NCI-H1930 (cell line): Measurements from ENCODE around the gene CTSA.
"Not testable (repeated sequence)": the region's sequence is repeated elsewhere in the genome, so short reads cannot be mapped to it uniquely, and the experiment has no call there.

Source experiments
- DNase-seq, 2 experiments: peaks; one replicate each; lab custom pipeline; 2025; lab: John Stamatoyannopoulos, UW

Gene CTSA

DNA sequence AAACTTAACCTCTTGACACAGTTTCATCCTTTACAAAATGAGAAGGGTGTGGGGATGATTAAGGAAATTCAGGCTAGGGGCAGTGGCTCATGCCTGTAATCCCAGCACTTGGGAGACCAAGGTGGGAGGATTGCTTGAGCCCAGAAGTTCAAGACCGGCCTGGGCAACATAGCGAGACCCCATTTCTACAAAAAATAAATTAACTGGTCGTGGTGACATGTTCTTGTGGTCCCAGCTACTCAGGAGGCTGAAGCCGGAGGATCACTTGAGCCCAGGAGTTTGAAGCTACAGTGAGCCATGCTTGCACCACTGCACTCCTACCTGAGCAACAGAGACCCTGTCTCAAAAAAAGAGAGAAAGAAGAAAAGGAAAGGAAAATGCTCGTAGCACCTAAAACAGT is 24.7 kb upstream of the CTSA start:
- DNase-seq, result no peak

DNA sequence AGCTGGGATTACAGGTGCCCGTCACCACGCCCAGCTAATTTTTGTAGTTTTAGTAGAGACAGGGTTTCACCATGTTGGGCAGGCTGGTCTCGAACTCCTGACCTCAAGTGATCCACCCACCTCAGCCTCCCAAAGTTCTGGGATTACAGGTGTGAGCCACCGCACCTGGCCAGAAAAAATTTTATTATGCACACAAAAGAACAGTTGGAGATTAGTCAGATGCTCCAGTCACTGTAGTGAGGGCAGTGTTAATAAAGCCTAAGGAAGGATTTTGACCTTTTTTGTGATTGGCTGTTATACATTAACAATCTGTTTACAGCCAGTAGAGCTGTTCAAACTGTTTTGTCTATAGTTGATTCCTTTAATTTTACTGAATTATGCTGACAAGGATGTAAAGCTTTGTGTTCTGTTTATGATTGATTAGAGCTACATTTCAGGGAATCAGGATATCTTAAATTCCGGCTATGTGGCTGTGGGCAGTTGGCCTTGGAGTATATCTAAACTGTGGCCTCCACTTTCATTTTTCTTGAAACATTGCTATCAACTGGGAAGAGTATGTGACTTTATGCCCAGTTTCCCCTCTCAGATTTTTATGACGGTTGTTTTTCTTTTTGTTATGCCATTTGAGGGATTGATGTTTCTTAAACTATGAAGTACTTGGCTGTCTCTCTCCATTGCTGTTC is 23.9 kb upstream of the CTSA start:
- DNase-seq, result no peak

DNA sequence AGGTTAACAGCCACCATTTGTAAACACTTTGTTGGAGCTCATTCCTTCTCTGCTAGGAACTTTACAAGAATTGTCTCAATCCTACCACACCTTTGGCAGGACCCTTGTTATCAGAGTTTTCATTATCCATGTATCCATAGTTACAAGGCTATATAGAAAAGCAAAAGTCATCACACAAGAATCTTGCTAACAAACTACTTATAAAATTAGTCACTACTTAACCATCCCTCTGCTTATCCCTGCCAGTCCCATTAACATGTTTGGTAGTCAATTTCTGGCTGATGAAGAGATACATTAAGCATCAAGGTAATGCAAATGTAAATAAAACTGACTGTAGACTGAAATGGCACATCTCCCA is 23.3 kb upstream of the CTSA start:
- no peak for DNase-seq

DNA sequence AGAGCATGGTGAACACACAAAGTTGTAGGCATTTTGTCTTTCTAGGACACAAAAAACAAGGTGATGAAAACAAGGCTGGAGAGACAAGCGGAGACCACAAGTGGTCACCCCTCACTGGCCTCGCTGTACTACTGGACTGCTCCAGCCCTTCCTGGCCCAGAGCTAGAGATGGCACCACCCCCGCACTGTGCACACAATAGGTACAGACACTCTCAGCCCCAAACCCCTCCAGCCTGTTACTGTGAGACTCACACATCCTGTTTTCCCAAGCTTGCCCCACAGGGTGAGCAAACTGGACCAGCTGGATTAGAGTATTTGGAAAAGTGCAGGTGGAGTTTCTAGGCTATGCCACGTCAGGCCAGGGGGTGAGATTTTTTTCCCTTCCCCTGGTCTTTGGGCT is 18.5 kb upstream of the CTSA start:
- no peak for DNase-seq

DNA sequence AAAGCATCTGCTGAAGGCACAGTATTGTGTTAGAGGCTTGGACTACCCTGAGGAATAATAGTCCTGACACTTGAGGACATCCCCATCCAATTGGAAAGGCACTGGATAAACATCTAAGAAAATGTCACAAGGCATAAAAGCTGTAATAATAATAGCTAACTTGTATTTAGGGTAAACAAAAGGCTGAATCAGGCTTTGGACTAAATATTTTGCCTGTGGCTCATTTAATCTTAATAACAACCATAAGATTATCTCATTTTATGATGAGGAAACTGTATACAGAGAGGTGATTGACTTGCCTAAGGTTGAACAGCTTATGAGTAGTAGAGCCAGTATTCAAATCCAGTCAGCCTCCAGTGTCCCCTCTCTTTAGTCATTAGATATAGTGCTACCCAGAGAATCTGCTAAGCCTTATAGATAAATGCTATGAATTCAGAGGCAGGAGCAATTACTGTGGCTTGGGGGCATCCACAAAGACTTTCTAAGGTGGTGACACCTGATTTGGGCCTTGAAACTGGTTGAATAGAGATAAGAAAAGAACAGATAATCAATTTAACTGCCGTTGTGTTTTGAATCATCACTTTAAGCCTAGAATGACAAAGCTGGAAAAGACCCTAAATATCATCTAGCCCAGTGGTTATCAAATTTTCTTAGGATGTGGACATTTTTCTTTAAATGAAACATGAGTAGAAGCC is 17.6 kb upstream of the CTSA start:
- DNase-seq, result no peak

DNA sequence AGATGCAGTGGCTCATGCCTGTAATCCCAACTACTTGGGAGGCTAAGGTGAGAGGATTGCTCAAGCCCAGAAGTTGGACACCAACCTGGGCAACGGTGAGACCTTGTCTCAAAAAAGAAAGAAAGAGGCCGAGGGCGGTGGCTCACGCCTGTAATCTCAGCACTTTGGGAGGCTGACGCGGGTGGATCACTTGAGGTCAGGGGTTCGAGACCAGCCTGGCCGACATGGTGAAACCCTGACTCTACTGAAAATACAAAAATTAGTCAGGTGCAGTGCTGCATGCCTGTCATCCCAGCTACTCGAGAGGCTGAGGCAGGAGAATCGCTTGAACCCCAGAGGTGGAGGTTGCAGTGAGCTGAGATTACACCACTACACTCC is 17.0 kb upstream of the CTSA start:
- DNase-seq, result not testable (repeated sequence)

DNA sequence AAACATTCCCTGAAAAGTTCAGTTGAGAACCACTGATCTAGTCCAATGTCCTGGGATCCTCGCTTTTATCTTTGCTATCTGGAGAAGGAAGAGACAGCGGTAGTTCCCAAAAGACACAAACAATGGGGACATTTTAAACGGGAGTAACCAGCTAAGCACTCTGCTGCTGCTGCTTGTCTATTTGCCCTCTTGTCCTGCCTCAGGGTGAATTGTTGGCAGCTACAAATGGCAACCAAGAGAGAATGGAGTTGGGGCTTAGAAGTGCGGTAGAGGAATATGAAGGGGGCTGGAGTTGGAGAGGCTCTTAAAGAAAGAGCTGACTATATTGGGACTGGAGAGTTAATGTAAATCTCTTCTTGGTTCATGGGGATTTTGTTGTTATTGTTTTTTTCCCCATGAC is 16.6 kb upstream of the CTSA start:
- no peak for DNase-seq

DNA sequence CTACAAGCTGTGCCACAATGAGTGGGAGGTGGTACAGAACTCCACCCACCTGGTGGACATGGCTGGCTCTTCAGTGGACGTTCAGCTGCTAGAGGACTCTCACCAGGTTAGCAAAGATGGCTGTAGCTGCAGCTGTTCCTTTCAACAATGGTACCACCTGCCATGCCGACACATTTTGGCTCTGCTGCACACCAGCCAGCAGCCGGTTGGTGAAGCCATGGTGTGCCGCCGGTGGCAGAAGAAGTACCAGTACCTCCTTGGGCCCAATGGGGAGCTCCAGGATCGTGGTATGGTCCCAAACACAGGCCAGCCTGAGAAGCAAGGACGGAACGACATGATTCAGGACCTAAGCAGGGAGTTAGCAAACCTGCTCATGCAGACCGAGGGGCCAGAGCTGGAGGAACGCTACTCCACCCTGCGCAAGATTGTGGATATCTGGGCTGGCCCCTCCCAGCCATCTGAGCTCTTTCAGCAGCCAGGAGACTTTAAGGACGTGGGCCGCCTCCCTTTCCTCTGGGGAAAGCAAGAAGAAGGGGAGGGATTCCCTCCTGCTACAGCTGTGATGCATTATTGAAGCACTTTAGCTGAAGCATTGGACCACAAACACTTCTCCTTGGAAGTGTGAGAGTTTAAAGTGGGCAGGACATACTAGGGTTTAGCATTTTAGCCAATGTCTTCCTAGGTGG is 12.9 kb upstream of the CTSA start:
- no peak for DNase-seq

DNA sequence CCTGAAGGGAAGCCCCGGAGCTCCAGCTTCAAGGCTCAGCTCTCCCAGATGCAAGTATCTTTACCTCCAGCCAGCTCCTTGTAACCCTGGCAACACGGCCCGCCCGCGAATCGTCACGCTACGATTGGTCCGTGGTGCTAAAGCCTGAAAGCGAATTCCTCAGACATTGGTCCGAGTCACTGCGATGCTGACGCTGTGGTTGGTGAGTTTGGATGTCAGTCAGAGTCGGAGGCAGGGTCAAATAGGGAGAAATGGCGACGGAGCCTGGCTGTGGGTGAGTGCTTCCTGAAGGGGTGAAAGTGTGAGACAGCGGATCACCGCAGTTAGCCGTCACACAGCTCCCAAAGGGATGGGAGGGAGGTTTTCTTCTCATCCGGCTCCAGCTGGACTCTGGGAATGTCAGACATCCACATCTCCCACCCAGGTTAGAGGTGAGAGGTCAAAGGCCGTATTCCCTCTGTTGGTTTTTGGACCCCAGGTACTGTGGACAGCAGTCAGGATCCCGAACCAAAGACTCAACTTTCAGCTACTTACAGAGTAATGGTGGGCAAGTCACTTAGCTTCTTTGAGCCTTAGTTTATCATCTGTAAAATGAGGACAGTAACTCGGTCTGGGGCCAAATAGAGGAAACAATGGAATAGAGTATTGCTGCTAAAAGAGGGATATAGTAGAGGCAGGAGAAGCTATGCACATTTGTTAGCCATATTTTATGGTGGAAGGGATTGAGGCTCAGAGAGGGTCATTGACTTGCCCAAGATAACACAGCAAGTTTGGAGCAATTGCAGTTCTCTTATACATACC is 9.9 kb upstream of the CTSA start, which contains the start of gene ZSWIM1:
Gene ZSWIM1 (plus strand): TSS at position 240 of the 801 bp plus-strand sequence. CDS start 1,366 bp downstream, outside the sequence.
- DNase-seq, result peak; percentile 99

DNA sequence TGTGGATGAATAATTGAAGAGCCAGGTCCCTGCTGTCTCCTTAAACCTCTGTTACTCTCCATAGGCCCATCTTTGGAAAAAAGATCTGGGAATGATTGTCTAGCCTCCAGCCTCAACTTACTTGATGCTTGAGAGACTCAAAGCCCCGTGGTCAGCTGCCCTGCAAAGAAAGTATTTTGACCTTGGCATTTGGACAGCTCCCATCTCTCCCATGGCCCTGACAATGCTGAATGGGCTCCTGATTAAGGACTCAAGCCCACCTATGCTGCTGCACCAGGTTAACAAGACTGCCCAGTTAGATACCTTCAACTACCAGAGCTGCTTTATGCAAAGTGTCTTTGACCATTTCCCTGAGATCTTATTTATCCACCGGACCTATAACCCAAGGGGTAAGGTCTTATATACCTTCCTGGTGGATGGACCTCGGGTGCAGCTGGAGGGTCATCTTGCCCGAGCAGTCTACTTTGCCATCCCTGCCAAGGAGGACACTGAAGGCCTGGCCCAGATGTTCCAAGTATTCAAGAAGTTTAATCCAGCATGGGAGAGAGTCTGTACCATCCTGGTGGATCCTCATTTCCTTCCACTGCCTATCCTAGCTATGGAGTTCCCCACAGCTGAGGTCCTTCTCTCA is 8.6 kb upstream of the CTSA start:
- DNase-seq, result no peak

DNA sequence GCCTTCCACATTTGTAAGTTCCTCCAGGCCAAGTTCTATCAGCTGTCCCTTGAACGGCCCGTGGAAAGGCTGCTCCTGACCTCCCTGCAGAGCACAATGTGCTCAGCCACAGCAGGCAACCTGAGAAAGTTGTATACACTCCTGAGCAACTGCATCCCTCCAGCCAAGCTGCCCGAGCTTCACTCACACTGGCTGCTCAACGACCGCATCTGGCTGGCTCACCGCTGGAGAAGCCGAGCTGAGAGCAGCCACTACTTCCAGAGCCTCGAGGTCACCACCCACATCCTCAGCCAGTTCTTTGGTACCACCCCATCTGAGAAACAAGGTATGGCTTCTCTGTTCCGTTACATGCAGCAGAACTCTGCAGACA is 8.1 kb upstream of the CTSA start:
- DNase-seq, result no peak

DNA sequence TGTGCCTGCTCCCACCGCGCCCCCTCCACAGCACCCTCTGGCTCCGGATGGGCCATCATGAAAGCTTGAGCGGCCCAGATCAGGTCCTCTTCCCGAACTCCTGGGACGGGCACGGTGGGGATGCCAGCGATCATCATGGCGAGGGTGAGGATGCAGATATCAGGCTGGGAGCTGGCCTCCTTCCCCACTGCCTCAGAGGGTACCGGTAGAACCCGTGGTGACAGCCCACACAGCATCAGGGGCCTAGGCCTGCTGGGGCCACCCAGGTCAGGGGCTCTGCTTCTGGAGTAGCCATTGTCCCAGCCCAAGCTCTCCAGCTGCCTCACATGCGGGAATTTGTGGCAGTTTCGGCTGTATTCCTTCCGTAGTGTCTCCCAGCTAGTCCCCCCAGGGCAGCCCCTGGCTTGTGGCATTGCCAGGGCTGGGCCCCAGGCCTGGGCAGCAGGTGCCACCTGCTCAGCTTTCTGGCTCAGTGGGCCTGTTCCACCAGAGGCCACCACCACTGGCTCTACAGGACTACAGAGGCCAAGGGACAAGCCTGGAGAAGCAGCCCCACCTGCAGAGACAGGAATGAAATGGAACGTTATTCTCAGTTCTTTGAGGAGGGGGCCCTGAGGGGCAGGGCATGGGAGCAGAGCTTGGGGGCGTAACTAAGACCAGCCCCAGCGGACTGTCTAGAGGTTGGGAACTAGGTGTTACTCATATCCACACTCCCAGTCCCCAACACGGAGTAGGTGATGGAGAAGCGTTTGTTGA is 4.4 kb upstream of the CTSA start:
- no peak for DNase-seq

DNA sequence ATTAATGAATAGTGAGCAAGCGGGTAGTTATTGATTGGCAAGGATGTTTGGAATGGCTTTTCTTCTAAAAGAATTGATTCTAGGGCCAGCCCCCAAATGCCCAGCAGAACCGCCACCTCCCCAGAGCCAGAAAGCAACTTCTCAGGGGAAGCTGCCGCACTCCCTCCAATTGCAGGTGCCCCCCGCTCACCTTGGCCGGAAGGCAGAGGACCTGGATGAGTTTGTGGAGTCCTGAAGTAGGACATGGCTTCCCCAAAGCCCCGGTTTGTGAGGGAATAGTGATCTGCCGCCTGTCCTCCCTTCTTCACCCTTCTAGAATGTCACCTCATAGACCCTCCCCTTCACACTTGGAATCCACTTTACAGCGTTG is 3.8 kb upstream of the CTSA start, which contains the start of gene SPATA25:
Gene SPATA25 (minus strand): TSS at position 277 of the 370 bp plus-strand sequence. CDS start 32 bp downstream, at position 245.
- DNase-seq, result no peak

DNA sequence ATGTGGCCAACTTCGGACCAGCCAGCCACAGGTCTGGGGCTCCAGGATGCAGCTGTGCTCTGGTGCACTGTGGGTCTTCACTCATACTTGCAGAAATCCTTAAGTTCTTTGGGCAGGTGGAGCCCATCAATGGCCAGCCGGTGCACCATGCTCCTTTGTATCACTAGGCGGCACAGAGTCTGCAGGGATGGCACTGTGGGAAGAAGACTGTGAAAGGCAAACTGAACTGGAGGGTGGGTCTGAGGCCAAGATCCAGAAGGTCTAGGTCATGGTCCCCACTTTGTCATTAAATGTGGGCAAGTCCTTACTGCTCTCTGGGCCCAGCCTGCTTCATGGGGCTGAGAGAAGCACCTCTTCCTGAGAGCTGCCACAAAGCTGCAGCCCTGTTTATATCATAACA is 2.5 kb upstream of the CTSA start:
- DNase-seq, result no peak

DNA sequence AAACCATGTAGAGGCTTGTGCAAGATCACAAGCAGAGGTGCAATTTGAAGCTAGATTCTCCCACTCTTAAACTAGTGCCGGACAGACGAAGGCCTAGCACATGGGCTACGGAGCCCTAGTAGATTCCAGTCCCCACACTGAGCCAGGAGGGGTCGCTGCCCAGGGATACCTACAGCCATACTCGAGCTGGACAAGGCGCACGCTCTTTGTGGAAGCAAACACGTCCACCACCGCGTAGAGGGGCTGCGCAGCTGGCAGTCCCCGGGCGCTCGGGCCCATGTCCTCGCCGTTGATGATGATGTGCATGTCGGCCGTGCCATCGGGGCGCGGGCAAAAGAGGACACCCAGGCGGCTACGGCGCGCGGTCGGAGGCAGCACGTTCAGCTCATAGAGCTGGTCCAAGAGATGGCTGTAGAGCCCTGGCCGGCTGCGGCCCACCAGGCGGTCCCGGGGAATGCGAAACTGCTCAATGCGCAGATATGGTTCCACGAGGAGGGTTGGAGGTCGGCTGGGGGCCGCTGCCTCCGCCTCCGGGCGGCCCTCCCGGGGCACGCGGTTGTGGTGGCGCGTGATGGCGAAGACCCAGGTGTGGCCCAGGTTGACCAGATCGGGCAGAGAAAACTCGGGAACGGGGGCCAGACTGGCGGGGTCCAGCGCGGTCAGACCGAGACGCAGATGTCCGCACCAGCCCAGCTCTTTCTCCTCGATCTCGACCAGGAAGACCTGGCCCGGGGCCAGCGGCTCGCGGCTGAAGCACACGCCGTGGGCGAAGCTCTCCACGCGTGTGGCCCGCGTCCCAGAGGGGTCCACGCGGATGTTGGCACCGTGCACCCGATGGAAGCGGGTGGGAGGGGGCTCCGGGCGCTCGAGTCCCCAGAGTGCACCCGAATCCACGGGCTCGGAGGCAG is 804 bp upstream of the CTSA start:
- peak; percentile 79 to 83 for DNase-seq

DNA sequence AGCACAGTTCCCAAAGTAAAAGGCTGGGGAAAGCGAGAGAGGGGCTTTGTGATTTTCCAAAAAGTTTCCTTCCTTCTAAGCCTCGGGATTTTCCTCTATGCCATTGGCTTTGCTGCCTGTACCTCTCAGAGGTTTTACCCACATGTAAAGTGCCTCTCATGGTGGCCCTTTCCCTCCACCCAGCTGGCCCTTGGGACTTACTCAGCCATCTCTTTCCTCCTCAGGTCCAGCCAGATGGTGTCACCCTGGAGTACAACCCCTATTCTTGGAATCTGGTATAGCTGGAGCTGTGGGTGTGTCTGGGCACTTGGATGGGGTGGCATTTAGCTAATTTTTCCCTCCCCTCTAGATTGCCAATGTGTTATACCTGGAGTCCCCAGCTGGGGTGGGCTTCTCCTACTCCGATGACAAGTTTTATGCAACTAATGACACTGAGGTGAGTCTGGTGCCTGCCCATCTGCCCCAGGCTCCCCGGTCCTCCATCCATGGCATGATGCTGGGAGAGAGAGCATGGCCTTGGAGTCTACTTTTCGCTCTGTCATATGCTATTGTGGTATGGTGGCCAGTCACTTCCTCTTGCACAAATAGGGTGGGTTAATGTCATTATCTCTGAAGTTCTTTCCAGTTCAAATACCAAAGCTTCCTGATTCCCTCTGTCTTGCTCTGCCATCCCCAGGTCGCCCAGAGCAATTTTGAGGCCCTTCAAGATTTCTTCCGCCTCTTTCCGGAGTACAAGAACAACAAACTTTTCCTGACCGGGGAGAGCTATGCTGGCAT is 1.1 kb downstream of the CTSA start:
- no peak for DNase-seq

DNA sequence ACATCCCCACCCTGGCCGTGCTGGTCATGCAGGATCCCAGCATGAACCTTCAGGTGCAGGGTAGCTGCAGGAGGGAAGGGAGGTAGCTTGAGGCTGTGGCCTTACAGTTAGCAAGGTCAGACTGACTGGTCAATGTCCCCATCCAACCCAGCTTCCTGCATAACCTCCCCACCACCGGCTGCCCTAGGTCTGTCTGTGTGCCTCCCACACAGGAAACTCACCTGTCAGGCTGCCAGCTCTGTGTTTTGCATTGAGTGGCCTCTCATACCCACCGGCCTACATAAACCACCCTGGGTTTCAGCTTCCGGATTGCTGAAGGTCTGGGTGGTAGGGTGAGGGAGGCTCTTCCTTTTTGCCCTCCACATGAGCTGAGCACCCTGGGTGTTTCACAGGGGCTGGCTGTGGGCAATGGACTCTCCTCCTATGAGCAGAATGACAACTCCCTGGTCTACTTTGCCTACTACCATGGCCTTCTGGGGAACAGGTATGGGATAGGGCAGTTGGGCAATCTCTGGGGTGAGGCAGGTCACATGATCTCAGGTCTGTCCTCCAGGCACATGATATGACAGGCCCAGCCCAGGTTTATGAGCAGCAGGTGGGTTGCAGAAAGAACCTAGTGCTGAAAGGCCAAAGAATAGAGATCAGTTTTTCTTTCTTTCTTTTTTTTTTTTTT is 1.8 kb downstream of the CTSA start:
- no peak for DNase-seq

DNA sequence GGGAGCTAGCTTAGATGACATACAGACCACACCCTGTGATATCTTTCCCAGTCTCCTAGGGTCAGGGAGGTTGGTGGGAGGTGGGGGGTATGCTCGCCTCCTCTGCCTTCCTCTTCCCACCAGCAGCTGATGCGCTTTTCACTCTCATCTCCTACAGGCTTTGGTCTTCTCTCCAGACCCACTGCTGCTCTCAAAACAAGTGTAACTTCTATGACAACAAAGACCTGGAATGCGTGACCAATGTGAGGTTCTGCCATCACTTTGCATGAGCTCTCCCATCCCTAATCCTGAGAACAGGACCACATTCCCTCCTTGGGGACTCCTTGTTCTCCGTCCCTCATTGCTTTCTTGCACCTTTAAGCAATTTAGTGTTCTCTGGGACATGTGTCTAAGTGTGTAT is 2.7 kb downstream of the CTSA start:
- no peak for DNase-seq

DNA sequence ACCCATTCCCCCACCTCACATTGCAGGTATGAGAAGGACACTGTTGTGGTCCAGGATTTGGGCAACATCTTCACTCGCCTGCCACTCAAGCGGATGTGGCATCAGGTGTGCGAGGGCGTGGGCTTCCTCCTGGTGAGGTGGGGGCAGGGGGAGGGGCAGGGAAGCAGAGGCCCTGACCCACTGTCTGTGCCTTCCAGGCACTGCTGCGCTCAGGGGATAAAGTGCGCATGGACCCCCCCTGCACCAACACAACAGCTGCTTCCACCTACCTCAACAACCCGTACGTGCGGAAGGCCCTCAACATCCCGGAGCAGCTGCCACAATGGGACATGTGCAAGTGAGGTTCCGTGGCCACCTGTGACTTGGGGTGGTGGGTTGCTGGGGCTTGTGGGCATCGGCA is 3.7 kb downstream of the CTSA start:
- DNase-seq, result no peak
